ENCODE measurements around the gene RPL35A.
A peak's percentile ranks its signal among the peaks of the same experiment; 100 is the strongest.
"Not testable (repeated sequence)": the region's sequence is repeated elsewhere in the genome, so short reads cannot be mapped to it uniquely, and the experiment has no call there.

Gene RPL35A

DNA sequence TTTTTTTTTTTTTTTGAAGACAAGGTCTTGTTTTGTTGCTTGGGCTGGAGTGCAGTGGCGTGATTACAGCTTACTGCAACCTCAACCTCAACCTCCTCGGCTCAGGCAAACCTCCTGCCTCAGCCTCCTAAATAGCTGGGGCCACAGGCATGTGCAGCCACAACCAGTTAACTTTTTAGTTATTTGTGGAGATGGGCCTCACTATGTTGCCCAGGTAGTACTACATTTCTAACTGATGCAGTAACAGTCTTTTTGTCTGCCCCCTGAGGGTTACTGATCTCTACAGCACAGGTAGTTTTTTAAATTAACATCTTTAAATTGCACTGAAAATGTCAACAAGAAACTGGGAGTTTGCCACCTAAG, 6.6 kb downstream of the RPL35A start:
- no peak overlapping the region for H3K4me3 ChIP-seq (ENCODE audit: low read depth, low read length)
- TF ChIP-seq, protein P1, sequence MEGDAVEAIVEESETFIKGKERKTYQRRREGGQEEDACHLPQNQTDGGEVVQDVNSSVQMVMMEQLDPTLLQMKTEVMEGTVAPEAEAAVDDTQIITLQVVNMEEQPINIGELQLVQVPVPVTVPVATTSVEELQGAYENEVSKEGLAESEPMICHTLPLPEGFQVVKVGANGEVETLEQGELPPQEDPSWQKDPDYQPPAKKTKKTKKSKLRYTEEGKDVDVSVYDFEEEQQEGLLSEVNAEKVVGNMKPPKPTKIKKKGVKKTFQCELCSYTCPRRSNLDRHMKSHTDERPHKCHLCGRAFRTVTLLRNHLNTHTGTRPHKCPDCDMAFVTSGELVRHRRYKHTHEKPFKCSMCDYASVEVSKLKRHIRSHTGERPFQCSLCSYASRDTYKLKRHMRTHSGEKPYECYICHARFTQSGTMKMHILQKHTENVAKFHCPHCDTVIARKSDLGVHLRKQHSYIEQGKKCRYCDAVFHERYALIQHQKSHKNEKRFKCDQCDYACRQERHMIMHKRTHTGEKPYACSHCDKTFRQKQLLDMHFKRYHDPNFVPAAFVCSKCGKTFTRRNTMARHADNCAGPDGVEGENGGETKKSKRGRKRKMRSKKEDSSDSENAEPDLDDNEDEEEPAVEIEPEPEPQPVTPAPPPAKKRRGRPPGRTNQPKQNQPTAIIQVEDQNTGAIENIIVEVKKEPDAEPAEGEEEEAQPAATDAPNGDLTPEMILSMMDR (IDR thresholded peaks at IDR 0.05; ENCODE audit: low read depth, low read length): no peak
- TF ChIP-seq, protein P2, sequence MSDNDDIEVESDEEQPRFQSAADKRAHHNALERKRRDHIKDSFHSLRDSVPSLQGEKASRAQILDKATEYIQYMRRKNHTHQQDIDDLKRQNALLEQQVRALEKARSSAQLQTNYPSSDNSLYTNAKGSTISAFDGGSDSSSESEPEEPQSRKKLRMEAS (IDR thresholded peaks at IDR 0.05; ENCODE audit: low read depth, low read length): no peak
- TF ChIP-seq POLR2A (IDR thresholded peaks at IDR 0.05; ENCODE audit: extremely low read depth, insufficient read length): no peak
- no peak for TF ChIP-seq MYC (IDR thresholded peaks at IDR 0.05; ENCODE audit: low read depth, low read length)
- DNase-seq (ENCODE audit: low read depth): peak; percentile 34

DNA sequence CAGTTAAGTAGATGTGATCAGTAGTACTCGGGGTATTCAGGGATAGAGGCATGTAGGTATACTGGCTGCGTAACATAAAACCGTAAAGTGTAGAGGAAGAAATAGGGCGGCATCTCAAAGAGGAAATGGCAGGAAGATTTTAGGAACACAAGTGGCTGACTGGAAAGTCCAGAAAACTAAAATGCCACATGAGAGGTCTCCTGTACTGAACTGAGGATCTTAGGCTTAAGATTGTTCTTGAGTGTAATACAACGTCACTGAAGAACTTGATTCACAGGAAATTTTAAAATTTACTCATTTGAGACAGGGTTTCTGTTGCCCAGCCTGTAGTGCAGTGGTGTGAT, 7.8 kb downstream of the RPL35A start:
- peak overlapping the region; percentile 23 for H3K4me3 ChIP-seq (ENCODE audit: low read depth, low read length)

GRCh38 chr3:197958346-197958745, 8.4 kb downstream of the RPL35A start:
- TF ChIP-seq, protein P2 (IDR thresholded peaks at IDR 0.05; ENCODE audit: low read depth, low read length): no peak
- TF ChIP-seq POLR2A (IDR thresholded peaks at IDR 0.05; ENCODE audit: extremely low read depth, insufficient read length) (no peak), MYC (IDR thresholded peaks at IDR 0.05; ENCODE audit: low read depth, low read length) (no peak)
- TF ChIP-seq, protein P1 (IDR thresholded peaks at IDR 0.05; ENCODE audit: low read depth, low read length): no peak
- peak; percentile 43 for DNase-seq (ENCODE audit: low read depth)
- H3K4me3 ChIP-seq (ENCODE audit: low read depth, low read length): peak overlapping the region; percentile 7

More for the DNA sequence above, 7.8 kb downstream of the RPL35A start:
- DNase-seq (ENCODE audit: low read depth): no peak
- TF ChIP-seq, protein P2 (IDR thresholded peaks at IDR 0.05; ENCODE audit: low read depth, low read length): 0 out of 2 replicates have a peak, but pooled peaks have one; percentile 5
- TF ChIP-seq, protein P1 (IDR thresholded peaks at IDR 0.05; ENCODE audit: low read depth, low read length): no peak

DNA sequence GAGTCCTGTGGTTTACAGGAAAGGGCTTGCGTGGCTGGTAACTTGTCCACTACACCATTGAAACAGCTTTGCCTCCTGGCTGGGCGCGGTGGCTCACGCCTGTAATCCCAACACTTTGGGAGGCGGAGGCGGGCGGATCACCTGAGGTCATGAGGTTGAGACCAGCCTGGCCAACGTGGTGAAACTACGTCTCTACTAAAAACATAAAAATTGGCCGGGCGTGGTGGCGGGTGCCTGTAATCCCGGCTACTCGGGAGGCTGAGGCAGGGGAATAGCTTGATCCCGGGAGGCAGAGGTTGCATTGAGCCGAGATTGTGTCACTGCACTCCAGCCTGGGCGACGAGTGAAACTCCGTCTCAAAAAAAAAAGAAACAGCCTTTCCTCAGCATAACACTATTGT, 8.9 kb downstream of the RPL35A start:
- not testable (repeated sequence) for DNase-seq (ENCODE audit: low read depth)
- peak overlapping the region; percentile 74 for H3K4me3 ChIP-seq (ENCODE audit: low read depth, low read length)

DNA sequence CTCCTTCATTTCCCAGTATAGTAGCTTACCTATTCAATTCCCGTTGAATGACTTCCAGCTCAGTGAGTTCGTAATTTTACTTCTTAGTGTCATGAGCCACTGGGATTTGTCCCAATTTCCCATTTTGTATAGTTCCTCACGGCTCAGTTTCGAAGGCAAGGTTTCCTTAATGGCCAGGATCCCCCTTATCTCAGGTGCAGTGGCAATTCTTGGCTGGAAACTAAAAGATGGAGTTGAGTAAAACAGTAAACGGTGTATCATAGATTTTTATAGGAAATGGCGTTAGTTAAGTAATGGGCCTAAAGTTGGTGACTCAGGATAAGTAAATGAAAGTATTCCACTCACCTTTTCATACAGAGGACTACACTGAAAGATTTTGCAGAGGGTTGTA, 9.5 kb downstream of the RPL35A start:
- H3K4me3 ChIP-seq (ENCODE audit: low read depth, low read length): peak overlapping the region; percentile 74
- TF ChIP-seq, protein P1 (IDR thresholded peaks at IDR 0.05; ENCODE audit: low read depth, low read length): no peak
- TF ChIP-seq MYC (IDR thresholded peaks at IDR 0.05; ENCODE audit: low read depth, low read length) (no peak), POLR2A (IDR thresholded peaks at IDR 0.05; ENCODE audit: extremely low read depth, insufficient read length) (no peak)
- TF ChIP-seq, protein P2 (IDR thresholded peaks at IDR 0.05; ENCODE audit: low read depth, low read length): no peak
- no peak for DNase-seq (ENCODE audit: low read depth)

DNA sequence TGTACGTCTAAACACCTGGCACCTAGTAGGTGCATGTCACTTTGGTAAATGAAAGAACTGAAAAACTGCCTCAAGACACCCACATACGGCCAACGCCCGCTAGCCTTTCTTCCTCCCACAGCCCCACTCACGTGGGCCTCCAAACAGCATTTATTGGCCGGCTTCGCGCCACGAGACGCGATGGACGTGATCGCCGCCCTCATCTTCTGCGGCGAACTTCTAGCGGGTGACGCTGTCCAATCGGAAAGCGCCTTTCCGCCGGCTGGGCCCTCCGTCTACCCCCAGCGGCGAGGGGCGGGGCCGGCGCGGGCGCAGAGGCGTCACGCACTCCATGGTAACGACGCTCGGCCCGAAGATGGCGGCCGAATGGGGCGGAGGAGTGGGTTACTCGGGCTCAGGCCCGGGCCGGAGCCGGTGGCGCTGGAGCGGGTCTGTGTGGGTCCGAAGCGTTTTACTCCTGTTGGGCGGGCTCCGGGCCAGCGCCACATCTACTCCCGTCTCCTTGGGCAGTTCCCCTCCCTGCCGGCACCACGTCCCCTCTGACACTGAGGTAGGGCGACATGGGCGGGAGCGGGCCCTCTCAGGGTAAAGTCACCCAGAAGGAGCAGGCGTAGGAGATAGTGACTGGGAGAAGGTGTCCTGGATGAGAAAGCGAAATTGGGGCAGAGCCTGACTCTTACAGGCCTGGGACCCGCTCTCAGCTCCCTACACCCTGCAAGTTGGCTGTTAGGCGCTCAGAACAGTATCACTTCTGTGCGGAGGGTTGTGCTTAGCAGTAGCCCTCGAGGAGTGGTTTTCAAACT, 10.1 kb downstream of the RPL35A start, which contains the start of gene LMLN:
LMLN (plus strand) TSS at position 327 of the 803 bp plus-strand sequence; CDS start at position 356, 29 bp downstream.
- DNase-seq (ENCODE audit: low read depth): peak; percentile 96
- peak; percentile 75 for TF ChIP-seq MYC (IDR thresholded peaks at IDR 0.05; ENCODE audit: low read depth, low read length)
- TF ChIP-seq, protein P2 (IDR thresholded peaks at IDR 0.05; ENCODE audit: low read depth, low read length): peak; percentile 96
- TF ChIP-seq, protein P1 (IDR thresholded peaks at IDR 0.05; ENCODE audit: low read depth, low read length): no peak
- peak; percentile 49 for TF ChIP-seq POLR2A (IDR thresholded peaks at IDR 0.05; ENCODE audit: extremely low read depth, insufficient read length)
- H3K4me3 ChIP-seq (ENCODE audit: low read depth, low read length): peak within 1 kb of the TSS; percentile 79
